Measurements from ENCODE around the gene SKI.

Gene SKI

DNA sequence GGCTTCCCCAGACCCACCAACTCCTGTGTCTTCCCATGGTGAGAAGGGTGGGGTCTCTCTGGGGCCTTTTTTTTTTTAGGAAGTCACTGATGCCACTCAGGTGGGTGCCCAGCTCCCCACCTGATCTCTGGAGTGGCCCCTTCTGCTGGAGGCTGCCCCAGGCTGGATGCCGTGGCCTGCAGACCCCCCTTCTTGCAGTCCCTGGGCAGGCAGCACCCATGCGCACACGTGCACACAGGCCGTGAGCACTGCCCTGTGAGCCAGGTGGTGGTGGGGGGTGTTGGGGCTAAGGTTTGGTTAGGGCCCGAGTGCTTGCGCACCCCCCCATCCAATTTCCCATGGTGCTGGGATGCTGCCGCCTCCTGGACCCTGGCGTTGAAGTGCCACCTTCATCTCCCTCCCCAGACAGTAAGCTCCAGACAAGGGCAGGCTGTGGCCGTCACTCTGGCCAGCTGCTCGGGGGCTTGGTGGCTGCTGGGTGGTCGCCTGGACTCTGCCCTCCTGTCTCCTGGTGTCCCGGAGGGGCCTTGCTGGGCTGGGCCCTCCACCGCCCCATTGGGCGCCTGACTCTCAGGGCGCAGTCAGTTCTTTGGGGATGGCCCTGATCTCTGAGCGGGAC is 50.6 kb downstream of the SKI start:
- DNase-seq (ENCODE audit: extremely low spot score): no peak
- CTCF ChIA-PET: no interaction called here
- POLR2A ChIA-PET: no interaction called here
- TF ChIP-seq, protein P1, sequence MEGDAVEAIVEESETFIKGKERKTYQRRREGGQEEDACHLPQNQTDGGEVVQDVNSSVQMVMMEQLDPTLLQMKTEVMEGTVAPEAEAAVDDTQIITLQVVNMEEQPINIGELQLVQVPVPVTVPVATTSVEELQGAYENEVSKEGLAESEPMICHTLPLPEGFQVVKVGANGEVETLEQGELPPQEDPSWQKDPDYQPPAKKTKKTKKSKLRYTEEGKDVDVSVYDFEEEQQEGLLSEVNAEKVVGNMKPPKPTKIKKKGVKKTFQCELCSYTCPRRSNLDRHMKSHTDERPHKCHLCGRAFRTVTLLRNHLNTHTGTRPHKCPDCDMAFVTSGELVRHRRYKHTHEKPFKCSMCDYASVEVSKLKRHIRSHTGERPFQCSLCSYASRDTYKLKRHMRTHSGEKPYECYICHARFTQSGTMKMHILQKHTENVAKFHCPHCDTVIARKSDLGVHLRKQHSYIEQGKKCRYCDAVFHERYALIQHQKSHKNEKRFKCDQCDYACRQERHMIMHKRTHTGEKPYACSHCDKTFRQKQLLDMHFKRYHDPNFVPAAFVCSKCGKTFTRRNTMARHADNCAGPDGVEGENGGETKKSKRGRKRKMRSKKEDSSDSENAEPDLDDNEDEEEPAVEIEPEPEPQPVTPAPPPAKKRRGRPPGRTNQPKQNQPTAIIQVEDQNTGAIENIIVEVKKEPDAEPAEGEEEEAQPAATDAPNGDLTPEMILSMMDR (IDR thresholded peaks at IDR 0.05; ENCODE audit: control extremely low read depth, extremely low read depth, low read depth, missing control alignments): no peak

DNA sequence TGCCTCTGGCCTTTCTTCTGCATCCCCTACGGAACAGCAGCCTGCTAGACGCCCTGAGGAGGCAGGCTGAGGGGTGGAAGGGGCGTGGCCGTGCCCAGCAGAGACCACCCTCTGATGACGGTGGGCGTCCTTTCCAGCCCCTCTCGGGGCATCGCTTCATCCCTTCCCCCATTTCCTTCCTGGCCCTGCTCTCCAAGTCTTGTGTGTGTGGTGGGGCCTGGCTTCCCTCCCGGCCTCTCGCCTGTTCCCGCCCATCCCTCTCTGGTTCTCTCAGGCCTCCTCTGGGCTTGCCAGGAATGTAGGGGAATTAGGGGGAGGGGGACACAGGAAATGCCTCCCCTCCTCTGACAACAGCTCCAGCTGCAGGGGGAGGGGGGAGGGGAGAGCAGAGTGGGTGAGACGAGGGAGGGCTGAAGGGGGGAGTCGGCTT is 51.1 kb downstream of the SKI start:
- POLR2A ChIA-PET: no interaction called here
- TF ChIP-seq, protein P1 (IDR thresholded peaks at IDR 0.05; ENCODE audit: control extremely low read depth, extremely low read depth, low read depth, missing control alignments): no peak
- CTCF ChIA-PET: no interaction called here
- no peak for DNase-seq (ENCODE audit: extremely low spot score)

DNA sequence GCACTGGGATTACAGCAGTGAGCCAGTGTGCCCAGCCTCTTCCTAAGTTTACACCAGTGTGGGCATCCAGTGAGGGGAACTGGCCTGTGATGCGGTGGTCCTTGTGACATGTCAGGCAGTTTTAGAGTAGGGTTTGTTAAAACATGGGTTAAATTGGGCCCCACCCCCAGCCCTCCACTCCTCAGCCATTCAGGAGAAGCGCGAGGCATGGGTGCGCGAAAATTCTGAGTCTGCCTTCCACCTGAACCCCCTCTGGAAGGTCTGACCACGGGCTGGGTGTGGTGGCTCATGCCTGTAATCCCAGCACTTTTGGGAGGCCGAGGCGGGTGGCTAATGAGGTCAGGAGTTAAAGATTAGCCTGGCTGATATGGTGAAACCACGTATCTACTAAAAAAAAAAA is 51.7 kb downstream of the SKI start:
- CTCF ChIA-PET: no interaction called here
- DNase-seq (ENCODE audit: extremely low spot score): no peak
- POLR2A ChIA-PET: no interaction called here
- TF ChIP-seq, protein P1 (IDR thresholded peaks at IDR 0.05; ENCODE audit: control extremely low read depth, extremely low read depth, low read depth, missing control alignments): no peak

DNA sequence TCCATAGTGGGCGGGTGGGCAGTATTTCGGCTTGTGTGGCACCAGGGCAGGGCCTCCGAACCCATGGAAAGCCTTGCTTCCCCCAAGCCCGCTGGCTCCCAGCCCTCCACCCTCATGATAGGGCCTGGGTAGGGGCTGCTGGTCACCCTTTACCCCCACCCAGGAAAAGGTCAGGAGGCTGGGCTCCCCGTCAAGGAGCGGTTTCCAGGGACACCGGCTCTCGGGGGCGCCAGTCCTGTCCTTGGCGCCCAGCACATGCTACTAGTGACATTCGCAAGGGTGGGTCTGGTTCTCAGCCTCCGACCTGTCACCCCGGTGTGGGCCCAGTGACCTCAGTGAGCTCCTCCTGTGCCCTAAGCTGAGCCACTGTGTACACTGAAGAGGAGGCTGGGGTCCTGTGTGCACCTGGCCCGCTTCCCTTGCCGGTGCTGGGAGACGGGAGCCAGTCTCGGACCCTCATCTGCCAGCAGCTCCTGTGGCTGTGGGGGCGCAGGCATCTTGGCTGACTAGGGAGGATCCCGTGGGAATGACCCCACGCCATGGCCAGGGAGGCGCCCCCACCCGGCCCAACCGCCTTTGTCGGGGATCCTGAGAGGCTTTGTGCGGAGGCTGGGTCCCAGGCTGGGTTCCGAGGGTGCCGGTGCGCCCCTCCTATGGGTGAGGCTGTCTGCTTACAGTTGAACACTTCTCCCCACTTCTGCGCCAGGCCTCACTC is 54.6 kb downstream of the SKI start:
- TF ChIP-seq, protein P1 (IDR thresholded peaks at IDR 0.05; ENCODE audit: control extremely low read depth, extremely low read depth, low read depth, missing control alignments): no peak
- CTCF ChIA-PET: interaction anchor here (1.3 kb wide), 1 partner anchor 33 kb away, joined by 3 read pairs; no protein-coding TSS in a partner anchor
- no peak for DNase-seq (ENCODE audit: extremely low spot score)
- POLR2A ChIA-PET: no interaction called here

DNA sequence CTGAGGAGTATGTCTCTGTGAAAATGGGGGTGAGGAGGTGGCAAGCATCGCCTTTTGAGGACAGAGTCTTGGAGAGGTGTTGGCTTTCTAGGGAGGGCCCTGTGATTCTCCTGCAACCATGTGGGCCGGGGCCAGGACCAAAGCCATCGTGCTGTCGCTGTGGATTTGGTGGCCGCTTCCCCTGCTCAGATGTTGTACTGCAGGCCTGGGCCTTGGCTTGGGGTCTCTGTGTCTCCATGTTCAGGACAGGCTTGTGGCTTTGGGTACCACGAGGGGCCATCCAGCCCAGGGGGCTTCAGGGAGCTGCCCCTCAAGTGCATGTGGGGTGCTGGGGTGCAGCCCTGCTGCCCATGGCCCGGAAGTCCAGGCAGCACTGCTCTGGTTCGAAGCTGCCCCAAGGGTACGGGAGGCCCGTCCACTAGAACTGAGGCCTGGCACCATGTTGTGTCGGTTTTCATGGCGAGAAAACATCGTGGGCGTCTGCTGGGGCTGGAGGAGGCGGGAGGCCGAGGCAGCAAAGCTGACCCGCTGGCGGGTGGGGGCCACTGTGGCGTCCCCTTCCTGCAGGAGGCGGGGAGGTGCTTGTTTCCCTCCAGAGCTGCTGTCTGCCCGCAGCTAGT is 55.4 kb downstream of the SKI start:
- TF ChIP-seq, protein P1 (IDR thresholded peaks at IDR 0.05; ENCODE audit: control extremely low read depth, extremely low read depth, low read depth, missing control alignments): no peak
- CTCF ChIA-PET: interaction anchor here (1.3 kb wide), 1 partner anchor 32 kb away, joined by 3 read pairs; no protein-coding TSS in a partner anchor
- POLR2A ChIA-PET: no interaction called here
- no peak for DNase-seq (ENCODE audit: extremely low spot score)

DNA sequence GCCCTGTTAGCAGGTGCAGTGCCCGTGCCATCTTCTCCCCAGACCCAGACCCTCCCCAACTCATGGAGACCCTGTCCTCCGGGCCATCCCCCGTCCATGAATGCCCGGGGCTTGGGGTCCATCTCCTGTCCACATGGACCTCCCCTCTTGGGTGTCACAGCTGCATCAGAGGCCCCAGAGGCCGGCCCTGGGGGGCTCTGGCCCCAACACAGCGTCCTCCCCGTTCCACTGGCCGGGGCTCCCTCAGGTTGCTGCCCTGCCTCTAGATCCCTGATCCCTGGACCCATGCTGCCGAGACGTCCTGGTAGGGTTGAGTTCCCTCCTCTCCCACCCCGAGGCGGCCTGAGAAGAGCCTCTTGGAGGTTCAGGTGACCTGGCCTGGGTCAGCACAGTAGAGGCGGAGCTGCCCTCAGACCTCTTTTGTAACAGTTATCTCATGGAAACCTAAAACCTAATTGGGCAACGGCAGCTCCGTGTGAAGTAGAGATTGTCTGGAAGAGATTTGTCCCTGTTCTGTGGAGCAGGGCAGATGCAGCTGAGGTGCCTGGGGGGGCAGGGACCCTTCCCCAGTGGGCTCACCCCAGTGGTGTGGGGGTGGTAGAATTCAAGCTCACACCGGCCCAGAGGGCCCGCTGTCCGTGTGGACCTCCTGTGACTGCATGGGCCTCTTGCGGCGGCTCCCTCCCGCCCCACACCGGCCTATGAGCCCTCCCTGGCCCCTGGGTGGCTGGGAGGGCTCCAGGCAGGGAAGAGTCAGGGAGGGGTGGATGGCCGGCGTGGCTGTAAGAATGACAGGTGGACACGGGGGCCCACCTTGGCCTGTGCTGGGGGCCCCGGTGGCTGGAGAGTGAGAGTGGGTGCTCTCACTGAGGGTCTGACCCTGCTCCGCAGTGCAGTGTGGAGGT is 56.1 kb downstream of the SKI start:
- no peak for DNase-seq (ENCODE audit: extremely low spot score)
- ChIA-PET CTCF (no interaction called here), POLR2A (no interaction called here)
- TF ChIP-seq, protein P1 (IDR thresholded peaks at IDR 0.05; ENCODE audit: control extremely low read depth, extremely low read depth, low read depth, missing control alignments): no peak
